Measurements from ENCODE around the gene SLC6A17. TPM values are rescaled to one million over a fixed set of nuclear protein-coding genes. Genes with fewer than 3 reads are reported as not detected.

The SLC6A17 gene
- total and polyA plus RNA-seq, 2 experiments from 2014 or later = 0.03 to 0.17 TPM

- no peak for DNase-seq (ENCODE audit: low spot score)
- 0 out of 2 replicates have a peak, but pooled peaks cover 8% of the 10 kb centered on the region for H3K9me2 ChIP-seq (ENCODE audit: insufficient read depth)
- H3F3A ChIP-seq (replicated peaks; ENCODE audit: low read depth) = no peaks in the 10 kb centered on the region
- Mint-ChIP-seq H3K9me3 (peaks cover 29% of the 10 kb centered on the region), H3K36me3 (ENCODE audit: low read depth) (peaks cover 8% of the 10 kb centered on the region), H3K27me3 (ENCODE audit: insufficient read depth, low read depth, poor library complexity) (peaks cover 21% of the 10 kb centered on the region), H3K4me1 (no peaks in the 10 kb centered on the region; the same call in 1 of the 3 replicates), H3K4me3 (no peak overlapping the region), H3K27ac (no peak overlapping the region)
- TF ChIP-seq EZH2phosphoT487 (IDR thresholded peaks at IDR 0.05; ENCODE audit: unreplicated experiment) (no peak), CREB1 (CRISPR knock-in tag; IDR thresholded peaks at IDR 0.05; ENCODE audit: low read depth) (no peak), ZNF114 (CRISPR knock-in tag; IDR thresholded peaks at IDR 0.05) (no peak), STAT1 (IDR thresholded peaks at IDR 0.05; ENCODE audit: unreplicated experiment) (no peak), EZH2 (IDR thresholded peaks at IDR 0.05; ENCODE audit: low read depth, unreplicated experiment) (no peak), NANOG (IDR thresholded peaks at IDR 0.05; ENCODE audit: borderline replicate concordance) (no peak), ZNF331 (CRISPR knock-in tag; IDR thresholded peaks at IDR 0.05; ENCODE audit: low read depth) (no peak), JUNB (IDR thresholded peaks at IDR 0.05; ENCODE audit: unreplicated experiment) (no peak), POLR2AphosphoS5 (IDR thresholded peaks at IDR 0.05; ENCODE audit: low read depth) (no peak)
- TF ChIP-seq, protein P1, sequence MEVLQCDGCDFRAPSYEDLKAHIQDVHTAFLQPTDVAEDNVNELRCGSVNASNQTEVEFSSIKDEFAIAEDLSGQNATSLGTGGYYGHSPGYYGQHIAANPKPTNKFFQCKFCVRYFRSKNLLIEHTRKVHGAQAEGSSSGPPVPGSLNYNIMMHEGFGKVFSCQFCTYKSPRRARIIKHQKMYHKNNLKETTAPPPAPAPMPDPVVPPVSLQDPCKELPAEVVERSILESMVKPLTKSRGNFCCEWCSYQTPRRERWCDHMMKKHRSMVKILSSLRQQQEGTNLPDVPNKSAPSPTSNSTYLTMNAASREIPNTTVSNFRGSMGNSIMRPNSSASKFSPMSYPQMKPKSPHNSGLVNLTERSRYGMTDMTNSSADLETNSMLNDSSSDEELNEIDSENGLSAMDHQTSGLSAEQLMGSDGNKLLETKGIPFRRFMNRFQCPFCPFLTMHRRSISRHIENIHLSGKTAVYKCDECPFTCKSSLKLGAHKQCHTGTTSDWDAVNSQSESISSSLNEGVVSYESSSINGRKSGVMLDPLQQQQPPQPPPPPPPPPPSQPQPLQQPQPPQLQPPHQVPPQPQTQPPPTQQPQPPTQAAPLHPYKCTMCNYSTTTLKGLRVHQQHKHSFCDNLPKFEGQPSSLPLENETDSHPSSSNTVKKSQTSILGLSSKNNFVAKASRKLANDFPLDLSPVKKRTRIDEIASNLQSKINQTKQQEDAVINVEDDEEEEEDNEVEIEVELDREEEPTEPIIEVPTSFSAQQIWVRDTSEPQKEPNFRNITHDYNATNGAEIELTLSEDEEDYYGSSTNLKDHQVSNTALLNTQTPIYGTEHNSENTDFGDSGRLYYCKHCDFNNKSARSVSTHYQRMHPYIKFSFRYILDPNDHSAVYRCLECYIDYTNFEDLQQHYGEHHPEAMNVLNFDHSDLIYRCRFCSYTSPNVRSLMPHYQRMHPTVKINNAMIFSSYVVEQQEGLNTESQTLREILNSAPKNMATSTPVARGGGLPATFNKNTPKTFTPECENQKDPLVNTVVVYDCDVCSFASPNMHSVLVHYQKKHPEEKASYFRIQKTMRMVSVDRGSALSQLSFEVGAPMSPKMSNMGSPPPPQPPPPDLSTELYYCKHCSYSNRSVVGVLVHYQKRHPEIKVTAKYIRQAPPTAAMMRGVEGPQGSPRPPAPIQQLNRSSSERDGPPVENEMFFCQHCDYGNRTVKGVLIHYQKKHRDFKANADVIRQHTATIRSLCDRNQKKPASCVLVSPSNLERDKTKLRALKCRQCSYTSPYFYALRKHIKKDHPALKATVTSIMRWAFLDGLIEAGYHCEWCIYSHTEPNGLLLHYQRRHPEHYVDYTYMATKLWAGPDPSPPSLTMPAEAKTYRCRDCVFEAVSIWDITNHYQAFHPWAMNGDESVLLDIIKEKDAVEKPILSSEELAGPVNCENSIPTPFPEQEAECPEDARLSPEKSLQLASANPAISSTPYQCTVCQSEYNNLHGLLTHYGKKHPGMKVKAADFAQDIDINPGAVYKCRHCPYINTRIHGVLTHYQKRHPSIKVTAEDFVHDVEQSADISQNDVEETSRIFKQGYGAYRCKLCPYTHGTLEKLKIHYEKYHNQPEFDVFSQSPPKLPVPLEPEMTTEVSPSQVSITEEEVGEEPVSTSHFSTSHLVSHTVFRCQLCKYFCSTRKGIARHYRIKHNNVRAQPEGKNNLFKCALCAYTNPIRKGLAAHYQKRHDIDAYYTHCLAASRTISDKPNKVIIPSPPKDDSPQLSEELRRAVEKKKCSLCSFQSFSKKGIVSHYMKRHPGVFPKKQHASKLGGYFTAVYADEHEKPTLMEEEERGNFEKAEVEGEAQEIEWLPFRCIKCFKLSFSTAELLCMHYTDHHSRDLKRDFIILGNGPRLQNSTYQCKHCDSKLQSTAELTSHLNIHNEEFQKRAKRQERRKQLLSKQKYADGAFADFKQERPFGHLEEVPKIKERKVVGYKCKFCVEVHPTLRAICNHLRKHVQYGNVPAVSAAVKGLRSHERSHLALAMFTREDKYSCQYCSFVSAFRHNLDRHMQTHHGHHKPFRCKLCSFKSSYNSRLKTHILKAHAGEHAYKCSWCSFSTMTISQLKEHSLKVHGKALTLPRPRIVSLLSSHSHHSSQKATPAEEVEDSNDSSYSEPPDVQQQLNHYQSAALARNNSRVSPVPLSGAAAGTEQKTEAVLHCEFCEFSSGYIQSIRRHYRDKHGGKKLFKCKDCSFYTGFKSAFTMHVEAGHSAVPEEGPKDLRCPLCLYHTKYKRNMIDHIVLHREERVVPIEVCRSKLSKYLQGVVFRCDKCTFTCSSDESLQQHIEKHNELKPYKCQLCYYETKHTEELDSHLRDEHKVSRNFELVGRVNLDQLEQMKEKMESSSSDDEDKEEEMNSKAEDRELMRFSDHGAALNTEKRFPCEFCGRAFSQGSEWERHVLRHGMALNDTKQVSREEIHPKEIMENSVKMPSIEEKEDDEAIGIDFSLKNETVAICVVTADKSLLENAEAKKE (CRISPR knock-in tag; IDR thresholded peaks at IDR 0.05) = no peak
- TF ChIP-seq, protein P2, sequence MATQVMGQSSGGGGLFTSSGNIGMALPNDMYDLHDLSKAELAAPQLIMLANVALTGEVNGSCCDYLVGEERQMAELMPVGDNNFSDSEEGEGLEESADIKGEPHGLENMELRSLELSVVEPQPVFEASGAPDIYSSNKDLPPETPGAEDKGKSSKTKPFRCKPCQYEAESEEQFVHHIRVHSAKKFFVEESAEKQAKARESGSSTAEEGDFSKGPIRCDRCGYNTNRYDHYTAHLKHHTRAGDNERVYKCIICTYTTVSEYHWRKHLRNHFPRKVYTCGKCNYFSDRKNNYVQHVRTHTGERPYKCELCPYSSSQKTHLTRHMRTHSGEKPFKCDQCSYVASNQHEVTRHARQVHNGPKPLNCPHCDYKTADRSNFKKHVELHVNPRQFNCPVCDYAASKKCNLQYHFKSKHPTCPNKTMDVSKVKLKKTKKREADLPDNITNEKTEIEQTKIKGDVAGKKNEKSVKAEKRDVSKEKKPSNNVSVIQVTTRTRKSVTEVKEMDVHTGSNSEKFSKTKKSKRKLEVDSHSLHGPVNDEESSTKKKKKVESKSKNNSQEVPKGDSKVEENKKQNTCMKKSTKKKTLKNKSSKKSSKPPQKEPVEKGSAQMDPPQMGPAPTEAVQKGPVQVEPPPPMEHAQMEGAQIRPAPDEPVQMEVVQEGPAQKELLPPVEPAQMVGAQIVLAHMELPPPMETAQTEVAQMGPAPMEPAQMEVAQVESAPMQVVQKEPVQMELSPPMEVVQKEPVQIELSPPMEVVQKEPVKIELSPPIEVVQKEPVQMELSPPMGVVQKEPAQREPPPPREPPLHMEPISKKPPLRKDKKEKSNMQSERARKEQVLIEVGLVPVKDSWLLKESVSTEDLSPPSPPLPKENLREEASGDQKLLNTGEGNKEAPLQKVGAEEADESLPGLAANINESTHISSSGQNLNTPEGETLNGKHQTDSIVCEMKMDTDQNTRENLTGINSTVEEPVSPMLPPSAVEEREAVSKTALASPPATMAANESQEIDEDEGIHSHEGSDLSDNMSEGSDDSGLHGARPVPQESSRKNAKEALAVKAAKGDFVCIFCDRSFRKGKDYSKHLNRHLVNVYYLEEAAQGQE (IDR thresholded peaks at IDR 0.05; ENCODE audit: unreplicated experiment) = no peak
- TF ChIP-seq, protein P3, sequence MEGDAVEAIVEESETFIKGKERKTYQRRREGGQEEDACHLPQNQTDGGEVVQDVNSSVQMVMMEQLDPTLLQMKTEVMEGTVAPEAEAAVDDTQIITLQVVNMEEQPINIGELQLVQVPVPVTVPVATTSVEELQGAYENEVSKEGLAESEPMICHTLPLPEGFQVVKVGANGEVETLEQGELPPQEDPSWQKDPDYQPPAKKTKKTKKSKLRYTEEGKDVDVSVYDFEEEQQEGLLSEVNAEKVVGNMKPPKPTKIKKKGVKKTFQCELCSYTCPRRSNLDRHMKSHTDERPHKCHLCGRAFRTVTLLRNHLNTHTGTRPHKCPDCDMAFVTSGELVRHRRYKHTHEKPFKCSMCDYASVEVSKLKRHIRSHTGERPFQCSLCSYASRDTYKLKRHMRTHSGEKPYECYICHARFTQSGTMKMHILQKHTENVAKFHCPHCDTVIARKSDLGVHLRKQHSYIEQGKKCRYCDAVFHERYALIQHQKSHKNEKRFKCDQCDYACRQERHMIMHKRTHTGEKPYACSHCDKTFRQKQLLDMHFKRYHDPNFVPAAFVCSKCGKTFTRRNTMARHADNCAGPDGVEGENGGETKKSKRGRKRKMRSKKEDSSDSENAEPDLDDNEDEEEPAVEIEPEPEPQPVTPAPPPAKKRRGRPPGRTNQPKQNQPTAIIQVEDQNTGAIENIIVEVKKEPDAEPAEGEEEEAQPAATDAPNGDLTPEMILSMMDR (conservative IDR thresholded peaks at IDR 0.05; ENCODE audit: low read depth in 2 of 2) = no peak
- TF ChIP-seq, protein P4, sequence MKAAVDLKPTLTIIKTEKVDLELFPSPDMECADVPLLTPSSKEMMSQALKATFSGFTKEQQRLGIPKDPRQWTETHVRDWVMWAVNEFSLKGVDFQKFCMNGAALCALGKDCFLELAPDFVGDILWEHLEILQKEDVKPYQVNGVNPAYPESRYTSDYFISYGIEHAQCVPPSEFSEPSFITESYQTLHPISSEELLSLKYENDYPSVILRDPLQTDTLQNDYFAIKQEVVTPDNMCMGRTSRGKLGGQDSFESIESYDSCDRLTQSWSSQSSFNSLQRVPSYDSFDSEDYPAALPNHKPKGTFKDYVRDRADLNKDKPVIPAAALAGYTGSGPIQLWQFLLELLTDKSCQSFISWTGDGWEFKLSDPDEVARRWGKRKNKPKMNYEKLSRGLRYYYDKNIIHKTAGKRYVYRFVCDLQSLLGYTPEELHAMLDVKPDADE (IDR thresholded peaks at IDR 0.05) = no peak
- H3K27ac ChIP-seq (ENCODE audit: low read depth) = no peak overlapping the region
- ATAC-seq = no peak
- H4K20me1 ChIP-seq (replicated peaks; ENCODE audit: insufficient read depth) = no peaks in the 10 kb centered on the region
- no peaks in the 10 kb centered on the region for H3K79me2 ChIP-seq (replicated peaks; ENCODE audit: insufficient read depth)
- H3K27me3 ChIP-seq (ENCODE audit: insufficient read depth) = no peaks in the 10 kb centered on the region
- no peak overlapping the region for H2AFZ ChIP-seq
- no peaks in the 10 kb centered on the region; the same call in 1 of the 2 replicates for H3K4me1 ChIP-seq (ENCODE audit: insufficient read depth)
- H3K36me3 ChIP-seq (ENCODE audit: insufficient read depth) = no peaks in the 10 kb centered on the region
- no peak overlapping the region for H3K4me3 ChIP-seq
- no peak overlapping the region for H3K4me2 ChIP-seq
Measured at GRCh38 chr1:110119843-110120242, 30.5 kb upstream of the SLC6A17 start.

Measured in GM23338 (cell line).